Large intestine (tissue), 3 donors: ENCODE data around the gene CPNE5. TPM values are rescaled to one million over a fixed set of nuclear protein-coding genes. Genes with fewer than 3 reads are reported as not detected.
"Not testable (repeated sequence)": the region's sequence is repeated elsewhere in the genome, so short reads cannot be mapped to it uniquely, and the experiment has no call there.

ENCODE experiments used
- DNase-seq, 2 donors: peaks; one replicate each; pipeline versions ENCODE4 v3.0.0 to v3.0.0-alpha.2; 2013
- H3K27ac ChIP-seq: one replicate; pipeline ENCODE4 v1.5.1; 2013; ENCODE audit warnings: low read length
- H3K27me3 ChIP-seq: 2 replicates; pipeline ENCODE4 v1.6.1; 2013; ENCODE audit warnings: low read length; ENCODE audit not compliant: control insufficient read depth, insufficient read depth
- H3K36me3 ChIP-seq: 2 replicates; pipeline ENCODE4 v1.6.1; 2013; ENCODE audit warnings: low read length; ENCODE audit not compliant: control insufficient read depth, insufficient read depth
- H3K4me1 ChIP-seq: one replicate; pipeline ENCODE4 v1.6.1; 2013; ENCODE audit warnings: low read length; ENCODE audit not compliant: control insufficient read depth, insufficient read depth
- H3K4me3 ChIP-seq: one replicate; pipeline ENCODE4 v1.5.1; 2013; ENCODE audit warnings: low read length
- H3K9me3 ChIP-seq: one replicate; pipeline ENCODE4 v1.6.1; 2013; ENCODE audit warnings: mild to moderate bottlenecking, low read depth, low read length, moderate library complexity; ENCODE audit not compliant: control insufficient read depth
- WGBS: methylation state at CpG from one replicate; pipeline ENCODE4 v1.1.5; 2013; ENCODE audit warnings: low lambda C conversion rate; ENCODE audit not compliant: insufficient coverage; 5-methylcytosine and 5-hydroxymethylcytosine counted together
- polyA plus RNA-seq: library from polyadenylated mRNA; unstranded; fragments of 120-200 nt; gene quantifications from one replicate; pipeline ENCODE4 v1.2.1, GENCODE V29; 2013

CPNE5 gene
- polyA plus RNA-seq, 1 donor, result 3.9 TPM

DNA sequence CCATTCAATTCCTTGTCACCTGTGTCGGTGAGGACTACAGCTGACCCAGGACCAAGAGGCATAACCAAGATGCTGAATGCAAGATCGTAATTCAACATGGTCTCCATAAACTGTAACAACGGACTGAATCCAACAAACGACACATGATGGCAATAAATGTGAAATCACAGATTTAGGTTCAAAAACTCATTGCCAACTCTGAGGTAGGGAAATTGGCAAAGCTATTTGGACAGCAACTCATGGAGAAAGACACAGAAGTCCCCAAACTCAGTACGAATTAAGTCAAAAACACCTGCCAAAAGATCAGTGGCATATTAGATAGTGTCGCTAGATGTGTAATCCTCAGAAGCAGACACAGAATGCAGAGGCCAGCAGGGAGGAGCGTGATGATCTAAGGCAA is 25.0 kb downstream of the CPNE5 start:
- H3K4me1 ChIP-seq, result no peaks in the 10 kb centered on the region
- H3K36me3 ChIP-seq, result no peaks in the 10 kb centered on the region
- H3K27me3 ChIP-seq, result no peaks in the 10 kb centered on the region
- DNase-seq, result no peak
- no peak overlapping the region for H3K4me3 ChIP-seq
- WGBS, result no CpG with 5 or more reads among the region's 7 CpGs
- no peak overlapping the region for H3K27ac ChIP-seq
- no peaks in the 10 kb centered on the region for H3K9me3 ChIP-seq

DNA sequence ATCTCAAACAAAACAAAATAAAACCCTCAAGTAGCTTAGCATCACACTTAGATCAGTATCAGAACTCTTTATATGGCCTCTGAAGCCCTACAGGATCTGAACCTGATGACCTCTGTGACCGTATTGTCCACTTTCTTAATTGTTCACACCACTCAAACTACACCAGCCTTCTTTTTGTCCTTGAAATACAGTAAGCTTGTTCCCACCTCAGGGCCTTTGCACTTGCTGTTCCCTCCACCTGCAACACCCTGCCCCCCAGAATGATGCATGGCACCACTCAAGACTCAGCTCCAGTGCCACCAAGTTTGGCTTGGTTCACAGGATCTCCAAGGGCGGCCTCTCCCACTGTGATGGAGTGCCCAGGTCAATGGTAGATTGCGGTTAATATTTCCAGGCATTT is 25.7 kb downstream of the CPNE5 start:
- no peaks in the 10 kb centered on the region for H3K27me3 ChIP-seq

DNA sequence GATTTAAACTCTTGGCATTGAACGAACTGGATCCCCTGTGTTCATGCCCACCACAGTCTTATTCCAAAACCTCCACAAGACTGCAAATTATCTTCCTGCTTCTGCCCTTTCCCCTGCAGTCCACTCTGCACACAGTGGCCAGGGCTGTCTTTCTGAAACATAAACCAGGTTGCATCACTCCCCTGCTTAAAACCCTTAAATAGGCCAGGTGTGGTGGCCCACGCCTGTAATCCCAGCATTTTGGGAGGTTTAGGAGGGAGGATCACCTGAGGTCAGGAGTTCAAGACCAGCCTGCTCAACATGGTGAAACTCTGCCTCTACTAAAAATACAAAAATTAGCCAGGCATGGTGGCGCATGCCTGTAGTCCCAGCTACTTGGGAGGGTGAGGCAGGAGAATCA is 26.2 kb downstream of the CPNE5 start:
- not testable (repeated sequence) for H3K27ac ChIP-seq, H3K27me3 ChIP-seq, H3K9me3 ChIP-seq, H3K4me1 ChIP-seq, DNase-seq, H3K36me3 ChIP-seq, H3K4me3 ChIP-seq
- WGBS, result no CpG with 5 or more reads among the region's 3 CpGs

More for the DNA sequence above, 25.7 kb downstream of the CPNE5 start:
- Histone ChIP-seq H3K4me1 (no peaks in the 10 kb centered on the region), H3K4me3 (no peak overlapping the region), H3K27ac (no peak overlapping the region), H3K36me3 (no peaks in the 10 kb centered on the region), H3K9me3 (no peaks in the 10 kb centered on the region)
- WGBS, result no CpG with 5 or more reads among the region's 3 CpGs
- no peak for DNase-seq

DNA sequence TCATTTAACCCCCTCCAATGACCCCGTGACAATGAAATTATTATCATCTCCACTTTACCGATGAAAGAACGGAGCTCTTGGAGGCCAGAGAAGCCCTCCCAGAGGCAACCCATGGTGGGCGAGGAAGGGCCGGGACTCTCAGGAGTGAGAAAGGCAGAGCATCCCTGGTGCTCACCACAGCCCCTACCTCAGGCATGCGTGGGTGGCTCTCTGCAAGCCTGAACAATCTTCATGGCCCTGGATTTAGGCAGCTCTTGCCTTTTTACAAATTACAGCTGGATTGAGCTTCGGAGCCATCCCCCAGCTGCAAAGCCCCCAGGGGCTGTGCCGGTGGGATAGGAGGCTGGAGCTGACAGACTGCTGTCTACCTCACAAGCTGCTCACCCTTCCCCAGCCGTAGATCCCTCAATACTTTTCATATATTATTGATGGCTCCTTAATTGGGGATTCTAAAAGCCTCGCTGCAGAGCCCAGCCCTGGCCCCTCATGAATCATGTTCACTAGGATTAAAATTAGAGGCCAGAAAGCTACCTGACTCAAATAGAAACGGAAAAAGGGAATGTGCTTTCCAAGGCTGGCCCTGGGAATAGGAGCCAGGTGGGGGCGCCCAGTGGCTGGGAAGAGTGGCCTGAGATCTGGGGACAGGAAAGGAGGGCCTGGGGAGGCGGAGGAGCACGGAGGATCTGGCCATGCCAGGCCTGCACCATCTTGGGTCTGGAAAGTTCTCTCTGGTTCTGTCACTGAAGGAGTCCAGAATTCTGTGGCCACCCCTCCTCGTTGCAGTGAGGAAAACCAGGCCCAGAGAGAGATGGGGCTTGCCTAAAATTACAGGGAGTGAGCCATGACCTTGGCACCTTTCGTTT is 29.1 kb downstream of the CPNE5 start:
- no peaks in the 10 kb centered on the region for H3K36me3 ChIP-seq
- WGBS, result no CpG with 5 or more reads among the region's 16 CpGs
- H3K4me3 ChIP-seq, result no peak overlapping the region
- H3K27me3 ChIP-seq, result peaks cover 11% of the 10 kb centered on the region
- no peak overlapping the region for H3K27ac ChIP-seq
- H3K4me1 ChIP-seq, result no peaks in the 10 kb centered on the region
- DNase-seq, result no peak
- no peaks in the 10 kb centered on the region for H3K9me3 ChIP-seq

DNA sequence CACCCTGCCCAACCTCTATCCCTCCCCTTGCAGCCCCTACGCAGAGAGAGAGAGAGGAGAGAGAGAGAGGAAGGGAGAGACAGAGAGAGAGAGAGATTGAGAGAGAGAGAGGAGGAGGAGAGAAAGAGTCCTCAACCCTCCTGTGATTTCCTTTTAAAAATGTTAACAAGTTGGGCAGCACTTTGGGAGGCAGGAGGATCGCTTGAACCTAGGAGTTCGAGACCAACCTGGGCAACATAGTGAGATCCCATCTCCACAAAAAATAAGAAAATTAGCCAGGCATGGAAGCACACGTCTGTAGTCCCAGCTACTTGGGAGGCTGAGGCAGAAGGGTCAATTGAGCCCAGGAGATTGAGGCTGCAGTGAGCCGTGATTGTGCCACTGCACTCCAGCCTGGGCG is 30.1 kb downstream of the CPNE5 start:
- no peak for DNase-seq
- peaks cover 17% of the 10 kb centered on the region for H3K27me3 ChIP-seq
- no peaks in the 10 kb centered on the region for H3K36me3 ChIP-seq
- H3K4me1 ChIP-seq, result no peaks in the 10 kb centered on the region
- H3K27ac ChIP-seq, result no peak overlapping the region
- H3K4me3 ChIP-seq, result no peak overlapping the region
- no CpG with 5 or more reads among the region's 6 CpGs for WGBS
- no peaks in the 10 kb centered on the region for H3K9me3 ChIP-seq

DNA sequence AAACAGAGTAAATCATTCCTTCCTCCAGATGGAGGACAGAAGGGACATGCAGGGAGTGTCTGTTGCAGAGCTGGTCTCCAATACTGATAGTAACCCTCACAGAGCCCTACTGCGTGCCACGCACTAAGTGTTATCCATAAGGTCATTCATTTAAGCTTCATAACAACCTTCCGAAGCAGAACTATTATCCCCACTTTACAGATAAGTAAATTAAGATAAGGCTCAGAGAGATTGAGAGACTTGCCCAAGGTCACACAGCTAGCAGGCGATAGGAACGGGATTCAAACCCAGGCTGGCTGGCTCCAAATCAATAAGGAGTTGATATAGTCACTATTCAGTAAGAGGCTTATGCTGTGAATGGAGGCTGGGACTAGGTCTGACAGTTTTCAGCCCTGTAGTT is 30.6 kb downstream of the CPNE5 start:
- Histone ChIP-seq H3K4me1 (no peaks in the 10 kb centered on the region), H3K4me3 (no peak overlapping the region), H3K27ac (no peak overlapping the region), H3K9me3 (no peaks in the 10 kb centered on the region), H3K27me3 (peaks cover 17% of the 10 kb centered on the region), H3K36me3 (no peaks in the 10 kb centered on the region)
- no peak for DNase-seq
- no CpG with 5 or more reads among the region's 5 CpGs for WGBS

DNA sequence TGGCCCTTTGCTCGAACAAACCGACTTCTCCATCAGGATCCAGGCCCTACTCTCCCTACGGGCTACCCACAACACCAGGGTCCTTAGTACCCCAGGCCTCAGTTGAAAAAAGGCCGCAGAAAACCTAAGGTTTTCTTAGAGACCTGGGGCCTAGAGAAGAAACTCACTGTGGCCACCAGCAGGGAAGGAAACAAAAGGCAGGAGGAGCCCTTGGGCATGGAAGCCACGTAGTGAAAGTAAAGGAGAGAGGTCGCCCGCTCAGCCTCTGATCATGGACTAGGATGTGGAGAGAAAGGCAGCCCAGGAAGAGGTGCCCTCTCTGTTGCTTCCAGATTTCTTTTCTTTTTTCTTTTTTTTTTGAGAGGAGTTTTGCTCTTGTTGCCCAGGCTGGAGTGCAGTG is 31.5 kb downstream of the CPNE5 start:
- no CpG with 5 or more reads among the region's 7 CpGs for WGBS
- no peaks in the 10 kb centered on the region for H3K36me3 ChIP-seq
- no peak overlapping the region for H3K4me3 ChIP-seq
- no peak overlapping the region for H3K27ac ChIP-seq
- H3K4me1 ChIP-seq, result no peaks in the 10 kb centered on the region
- H3K27me3 ChIP-seq, result peaks cover 17% of the 10 kb centered on the region
- H3K9me3 ChIP-seq, result no peaks in the 10 kb centered on the region
- DNase-seq, result no peak

DNA sequence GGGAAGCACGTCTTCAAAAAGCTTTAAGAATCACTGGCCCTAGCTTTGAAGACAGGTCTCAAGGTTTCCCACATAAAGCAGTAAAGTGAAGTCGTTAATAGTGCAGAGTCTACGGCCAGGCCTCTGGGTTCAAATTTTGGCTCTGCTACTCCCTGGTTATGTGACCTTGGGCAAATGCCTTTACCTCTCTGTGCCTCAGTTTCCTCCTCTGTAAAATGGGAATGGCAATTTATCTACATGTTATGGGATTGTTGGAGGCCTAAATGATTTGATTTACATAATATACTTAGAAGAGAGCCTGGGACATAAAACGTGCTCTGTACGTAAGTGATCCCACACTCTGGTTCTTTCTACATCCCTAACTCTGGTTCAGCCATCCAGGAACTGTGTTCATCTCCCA is 32.1 kb downstream of the CPNE5 start:
- H3K27me3 ChIP-seq, result peaks cover 17% of the 10 kb centered on the region
- no peaks in the 10 kb centered on the region for H3K9me3 ChIP-seq
- H3K36me3 ChIP-seq, result no peaks in the 10 kb centered on the region
- 67% methylated on average over 2 of the region's 5 CpGs for WGBS
- H3K4me1 ChIP-seq, result no peaks in the 10 kb centered on the region
- no peak overlapping the region for H3K4me3 ChIP-seq
- DNase-seq, result no peak
- H3K27ac ChIP-seq, result no peak overlapping the region

DNA sequence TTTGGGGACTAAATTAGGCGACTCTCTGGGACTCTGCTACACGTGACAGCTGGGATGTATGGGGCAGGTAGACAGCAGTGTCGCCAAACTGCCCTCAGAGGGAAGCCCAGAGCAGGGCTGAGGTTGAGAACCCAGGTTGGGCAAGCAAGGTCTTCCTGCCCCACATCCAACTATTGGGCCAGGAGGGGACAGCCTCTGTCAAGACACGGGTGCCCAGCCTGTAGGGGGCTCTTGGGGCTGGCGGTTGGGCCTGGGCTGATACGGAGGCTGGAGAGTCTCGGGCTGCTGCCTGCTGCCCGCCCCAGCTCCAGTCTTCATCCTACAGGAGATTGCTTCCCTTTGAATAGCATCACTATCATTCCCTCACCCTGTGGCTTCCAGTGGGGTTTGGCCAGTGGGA is 33.3 kb downstream of the CPNE5 start:
- Histone ChIP-seq H3K27ac (no peak overlapping the region), H3K36me3 (no peaks in the 10 kb centered on the region), H3K27me3 (peaks cover 17% of the 10 kb centered on the region), H3K9me3 (no peaks in the 10 kb centered on the region), H3K4me3 (no peak overlapping the region), H3K4me1 (no peaks in the 10 kb centered on the region)
- no peak for DNase-seq
- no CpG with 5 or more reads among the region's 8 CpGs for WGBS

DNA sequence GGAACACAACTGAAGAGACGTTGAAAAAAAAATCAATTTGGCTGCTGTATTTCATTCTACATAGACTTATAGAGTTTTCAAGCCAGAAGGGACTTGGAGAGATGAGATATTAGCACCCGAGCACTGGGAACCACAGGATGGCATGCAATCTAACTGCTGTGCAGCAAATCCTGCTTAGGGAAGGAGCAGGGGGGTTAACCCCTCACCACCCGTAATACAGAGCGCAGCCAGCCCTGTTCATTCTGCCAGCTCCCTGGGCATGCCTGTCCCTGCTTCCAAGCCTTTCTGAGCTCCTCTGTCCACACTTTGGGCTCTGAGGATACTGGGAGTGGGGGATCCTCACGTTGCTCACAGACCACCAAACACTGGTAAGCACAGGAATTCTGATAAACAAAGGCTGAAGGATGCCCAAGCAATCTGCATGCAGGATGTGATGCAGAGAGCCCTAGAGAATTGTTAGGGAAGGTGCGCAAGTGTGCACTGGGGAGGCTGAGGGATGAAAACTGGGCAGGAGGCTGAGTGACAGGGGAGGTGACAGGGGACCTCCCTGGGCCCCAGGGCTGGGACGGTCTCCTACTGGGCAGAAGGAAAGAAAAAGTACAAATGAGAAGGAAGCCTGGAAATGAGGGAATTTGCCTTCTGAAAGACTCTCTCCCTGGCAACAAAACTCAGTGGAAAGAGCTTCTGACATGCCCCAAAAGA is 34.0 kb downstream of the CPNE5 start:
- Histone ChIP-seq H3K4me3 (no peak overlapping the region), H3K9me3 (no peaks in the 10 kb centered on the region), H3K36me3 (no peaks in the 10 kb centered on the region), H3K27ac (no peak overlapping the region), H3K4me1 (no peaks in the 10 kb centered on the region), H3K27me3 (peaks cover 17% of the 10 kb centered on the region)
- no CpG with 5 or more reads among the region's 7 CpGs for WGBS
- no peak for DNase-seq
